Duodenal mucosa (tissue), 2 donors: ENCODE results near the gene DUOXA2.

Source experiments
- H3K27ac ChIP-seq: one replicate; pipeline ENCODE4 v1.7.0; 2013; ENCODE audit warnings: low read depth, low read length
- H3K27me3 ChIP-seq, 2 donors: one replicate each; pipeline ENCODE4 v1.7.0; 2013; ENCODE audit warnings: low read length in 2 of 2, control low read depth in 1 of 2; ENCODE audit not compliant: insufficient read depth in 2 of 2, control insufficient read depth in 1 of 2
- H3K36me3 ChIP-seq, 2 donors: one replicate each; pipeline ENCODE4 v1.7.0; 2013; ENCODE audit warnings: low read length in 2 of 2, control low read depth in 1 of 2; ENCODE audit not compliant: insufficient read depth in 2 of 2, control insufficient read depth in 1 of 2
- H3K4me1 ChIP-seq, 2 donors: one replicate each; pipeline ENCODE4 v1.7.0; 2013; ENCODE audit warnings: low read length in 2 of 2, control low read depth in 1 of 2; ENCODE audit not compliant: insufficient read depth in 2 of 2, control insufficient read depth in 1 of 2
- H3K4me3 ChIP-seq, 2 donors: one replicate each; pipeline ENCODE4 v1.7.0; 2013; ENCODE audit warnings: low read length in 2 of 2, low read depth in 1 of 2
- H3K9ac ChIP-seq, 2 donors: one replicate each; pipeline ENCODE4 v1.7.0; 2013; ENCODE audit warnings: low read length in 2 of 2, low read depth in 1 of 2
- H3K9me3 ChIP-seq, 2 donors: one replicate each; pipeline ENCODE4 v1.7.0; 2013; ENCODE audit warnings: low read length in 2 of 2, control low read depth in 1 of 2; ENCODE audit not compliant: control insufficient read depth in 1 of 2

DUOXA2 gene

GRCh38 chr15:45146405-45146804 lies 32.3 kb downstream of the DUOXA2 start:
- Histone ChIP-seq H3K27ac (no peak overlapping the region), H3K9me3 (no peaks in the 10 kb centered on the region), H3K4me3 (no peak overlapping the region), H3K36me3 (no peaks in the 10 kb centered on the region), H3K4me1 (no peaks in the 10 kb centered on the region), H3K27me3 (no peaks in the 10 kb centered on the region), H3K9ac (no peak overlapping the region)

DNA sequence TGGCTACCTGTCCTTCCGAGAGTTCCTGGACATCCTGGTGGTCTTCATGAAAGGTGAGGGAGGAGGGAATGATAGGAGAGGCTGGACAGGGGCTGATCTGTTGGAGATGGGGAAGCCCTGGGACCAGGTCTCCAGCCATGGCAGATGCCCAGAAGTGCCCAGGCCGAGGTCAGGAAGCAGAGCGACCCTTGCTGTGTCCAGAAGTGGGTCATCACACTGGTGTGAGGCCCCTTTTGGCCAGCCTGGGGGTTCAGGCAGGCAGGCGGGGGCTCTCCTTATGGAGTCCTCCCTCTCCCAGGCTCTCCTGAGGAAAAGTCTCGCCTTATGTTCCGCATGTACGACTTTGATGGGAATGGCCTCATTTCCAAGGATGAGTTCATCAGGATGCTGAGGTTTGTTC lies 33.5 kb downstream of the DUOXA2 start:
- H3K36me3 ChIP-seq, result no peaks in the 10 kb centered on the region
- H3K27me3 ChIP-seq, result no peaks in the 10 kb centered on the region
- H3K4me1 ChIP-seq, result no peaks in the 10 kb centered on the region
- no peak overlapping the region for H3K9ac ChIP-seq
- H3K27ac ChIP-seq, result no peak overlapping the region
- no peak overlapping the region for H3K4me3 ChIP-seq
- H3K9me3 ChIP-seq, result no peaks in the 10 kb centered on the region

GRCh38 chr15:45148076-45149059 lies 34.2 kb downstream of the DUOXA2 start:
- Histone ChIP-seq H3K4me1 (no peaks in the 10 kb centered on the region), H3K4me3 (no peak overlapping the region), H3K27ac (no peak overlapping the region), H3K36me3 (no peaks in the 10 kb centered on the region), H3K27me3 (no peaks in the 10 kb centered on the region), H3K9me3 (no peaks in the 10 kb centered on the region), H3K9ac (no peak overlapping the region)

GRCh38 chr15:45149060-45149459 lies 34.9 kb downstream of the DUOXA2 start:
- Histone ChIP-seq H3K36me3 (no peaks in the 10 kb centered on the region), H3K27ac (no peak overlapping the region), H3K9ac (no peak overlapping the region)

DNA sequence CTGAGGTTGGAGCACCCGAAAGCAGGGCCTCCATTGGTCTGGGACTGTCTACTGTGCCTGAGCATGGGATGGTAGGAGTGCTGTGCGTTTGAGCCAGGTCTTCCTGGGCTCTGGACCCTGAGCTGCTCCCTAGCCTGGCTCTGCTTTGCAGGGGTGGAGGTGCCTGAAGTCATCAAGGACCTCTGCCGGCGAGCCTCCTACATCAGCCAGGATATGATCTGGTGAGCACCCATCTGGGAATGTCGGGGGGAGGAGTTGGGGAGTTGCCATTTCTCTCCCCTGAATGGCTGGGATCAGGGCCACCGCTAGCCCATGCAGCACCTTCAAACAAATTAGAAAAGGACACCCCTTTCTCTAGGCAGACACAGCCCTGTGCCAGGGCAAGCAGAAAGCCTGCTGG lies 36.4 kb downstream of the DUOXA2 start:
- Histone ChIP-seq H3K27ac (no peak overlapping the region), H3K9me3 (no peaks in the 10 kb centered on the region), H3K36me3 (no peaks in the 10 kb centered on the region), H3K9ac (no peak overlapping the region), H3K4me3 (no peak overlapping the region), H3K4me1 (no peaks in the 10 kb centered on the region), H3K27me3 (no peaks in the 10 kb centered on the region)

More at GRCh38 chr15:45149060-45149459, 34.9 kb downstream of the DUOXA2 start:
- Histone ChIP-seq H3K4me1 (no peaks in the 10 kb centered on the region), H3K9me3 (no peaks in the 10 kb centered on the region), H3K27me3 (no peaks in the 10 kb centered on the region), H3K4me3 (no peak overlapping the region)

- H3K27ac ChIP-seq, result no peak overlapping the region
- no peaks in the 10 kb centered on the region for H3K27me3 ChIP-seq
- no peaks in the 10 kb centered on the region for H3K9me3 ChIP-seq
- H3K4me3 ChIP-seq, result no peak overlapping the region
- no peaks in the 10 kb centered on the region for H3K4me1 ChIP-seq
- H3K36me3 ChIP-seq, result no peaks in the 10 kb centered on the region
- no peak overlapping the region for H3K9ac ChIP-seq
Measured at GRCh38 chr15:45150997-45151396, 36.9 kb downstream of the DUOXA2 start.

DNA sequence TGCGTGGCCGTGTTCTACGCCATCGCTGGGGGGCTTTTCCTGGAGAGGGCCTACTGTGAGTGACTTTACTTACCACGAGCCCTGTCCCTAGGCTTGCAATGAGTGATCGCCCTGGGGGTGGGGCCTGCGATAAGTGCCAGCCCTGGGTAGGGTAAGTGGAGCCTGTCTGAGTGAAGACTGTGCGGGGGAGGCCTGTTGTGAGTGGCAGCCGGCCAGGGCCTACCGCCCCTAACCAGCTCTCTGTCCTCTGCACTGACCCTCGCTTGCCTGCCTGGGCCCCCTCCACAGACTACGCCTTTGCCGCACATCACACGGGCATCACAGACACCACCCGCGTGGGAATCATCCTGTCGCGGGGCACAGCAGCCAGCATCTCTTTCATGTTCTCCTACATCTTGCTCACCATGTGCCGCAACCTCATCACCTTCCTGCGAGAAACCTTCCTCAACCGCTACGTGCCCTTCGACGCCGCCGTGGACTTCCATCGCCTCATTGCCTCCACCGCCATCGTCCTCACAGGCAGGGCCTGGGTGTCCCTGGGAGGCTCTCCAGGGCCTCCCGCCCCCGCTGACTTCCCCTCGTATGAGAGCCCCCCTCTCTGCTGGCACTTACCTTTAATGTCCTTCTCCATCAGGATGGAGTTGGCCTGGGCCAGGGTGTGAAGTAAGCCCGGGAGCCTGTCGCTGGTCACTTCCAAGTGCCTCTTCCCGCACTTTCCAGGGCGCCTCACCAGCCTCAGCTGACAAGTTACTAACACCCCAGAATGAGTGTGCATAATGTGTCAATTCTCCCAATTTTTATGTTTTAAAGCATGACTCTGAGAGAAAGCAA lies 38.1 kb downstream of the DUOXA2 start:
- H3K4me1 ChIP-seq, result no peaks in the 10 kb centered on the region
- H3K9me3 ChIP-seq, result no peaks in the 10 kb centered on the region
- H3K27me3 ChIP-seq, result no peaks in the 10 kb centered on the region
- no peak overlapping the region for H3K4me3 ChIP-seq
- H3K36me3 ChIP-seq, result no peaks in the 10 kb centered on the region
- H3K27ac ChIP-seq, result no peak overlapping the region
- no peak overlapping the region for H3K9ac ChIP-seq

GRCh38 chr15:45155739-45156138 lies 41.6 kb downstream of the DUOXA2 start:
- Histone ChIP-seq H3K27me3 (no peaks in the 10 kb centered on the region), H3K4me1 (no peaks in the 10 kb centered on the region), H3K9me3 (no peaks in the 10 kb centered on the region), H3K4me3 (no peak overlapping the region), H3K36me3 (no peaks in the 10 kb centered on the region), H3K9ac (no peak overlapping the region), H3K27ac (no peak overlapping the region)

- H3K9me3 ChIP-seq, result no peaks in the 10 kb centered on the region
- no peak overlapping the region for H3K4me3 ChIP-seq
- H3K27me3 ChIP-seq, result no peaks in the 10 kb centered on the region
- no peak overlapping the region for H3K27ac ChIP-seq
- no peaks in the 10 kb centered on the region for H3K4me1 ChIP-seq
- H3K36me3 ChIP-seq, result no peaks in the 10 kb centered on the region
- no peak overlapping the region for H3K9ac ChIP-seq
Measured at GRCh38 chr15:45156744-45157455, 42.8 kb downstream of the DUOXA2 start.
